ENCODE results near the gene GTF2H1. TPM values are rescaled to one million over a fixed set of nuclear protein-coding genes. Genes with fewer than 3 reads are reported as not detected.

The GTF2H1 gene
- total RNA-seq, 1 donor from 2014 or later, result 45.2 TPM

GRCh38 chr11:18319914-18320313 lies 2.5 kb upstream of the GTF2H1 start:
- Mint-ChIP-seq H3K27me3 (ENCODE audit: insufficient read depth, low read depth) (no peaks in the 10 kb centered on the region), H3K4me1 (peaks cover 44% of the 10 kb centered on the region), H3K9me3 (no peaks in the 10 kb centered on the region), H3K27ac (no peak overlapping the region), H3K36me3 (peaks cover 3% of the 10 kb centered on the region), H3K4me3 (no peak overlapping the region)
- Histone ChIP-seq H3K4me1 (peaks cover 15% of the 10 kb centered on the region), H3K79me2 (ENCODE audit: low read depth) (peaks cover 91% of the 10 kb centered on the region), H3F3A (ENCODE audit: low read depth) (no peaks in the 10 kb centered on the region), H4K20me1 (ENCODE audit: low read depth) (peaks cover 5% of the 10 kb centered on the region), H2AFZ (replicated peaks) (no peak overlapping the region), H3K9me3 (ENCODE audit: low read depth) (no peaks in the 10 kb centered on the region), H3K4me3 (no peak overlapping the region), H3K27ac (no peak overlapping the region), H3K27me3 (no peaks in the 10 kb centered on the region), H3K4me2 (peak overlapping the region; percentile 97), H3K9ac (no peak overlapping the region), H3K36me3 (no peaks in the 10 kb centered on the region)
- TF ChIP-seq EZH2 (IDR thresholded peaks at IDR 0.05) (no peak), EZH2phosphoT487 (IDR thresholded peaks at IDR 0.05) (no peak)
- TF ChIP-seq, protein P1, sequence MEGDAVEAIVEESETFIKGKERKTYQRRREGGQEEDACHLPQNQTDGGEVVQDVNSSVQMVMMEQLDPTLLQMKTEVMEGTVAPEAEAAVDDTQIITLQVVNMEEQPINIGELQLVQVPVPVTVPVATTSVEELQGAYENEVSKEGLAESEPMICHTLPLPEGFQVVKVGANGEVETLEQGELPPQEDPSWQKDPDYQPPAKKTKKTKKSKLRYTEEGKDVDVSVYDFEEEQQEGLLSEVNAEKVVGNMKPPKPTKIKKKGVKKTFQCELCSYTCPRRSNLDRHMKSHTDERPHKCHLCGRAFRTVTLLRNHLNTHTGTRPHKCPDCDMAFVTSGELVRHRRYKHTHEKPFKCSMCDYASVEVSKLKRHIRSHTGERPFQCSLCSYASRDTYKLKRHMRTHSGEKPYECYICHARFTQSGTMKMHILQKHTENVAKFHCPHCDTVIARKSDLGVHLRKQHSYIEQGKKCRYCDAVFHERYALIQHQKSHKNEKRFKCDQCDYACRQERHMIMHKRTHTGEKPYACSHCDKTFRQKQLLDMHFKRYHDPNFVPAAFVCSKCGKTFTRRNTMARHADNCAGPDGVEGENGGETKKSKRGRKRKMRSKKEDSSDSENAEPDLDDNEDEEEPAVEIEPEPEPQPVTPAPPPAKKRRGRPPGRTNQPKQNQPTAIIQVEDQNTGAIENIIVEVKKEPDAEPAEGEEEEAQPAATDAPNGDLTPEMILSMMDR (IDR thresholded peaks at IDR 0.05), result no peak
- DNase-seq (ENCODE audit: low spot score), result no peak

DNA sequence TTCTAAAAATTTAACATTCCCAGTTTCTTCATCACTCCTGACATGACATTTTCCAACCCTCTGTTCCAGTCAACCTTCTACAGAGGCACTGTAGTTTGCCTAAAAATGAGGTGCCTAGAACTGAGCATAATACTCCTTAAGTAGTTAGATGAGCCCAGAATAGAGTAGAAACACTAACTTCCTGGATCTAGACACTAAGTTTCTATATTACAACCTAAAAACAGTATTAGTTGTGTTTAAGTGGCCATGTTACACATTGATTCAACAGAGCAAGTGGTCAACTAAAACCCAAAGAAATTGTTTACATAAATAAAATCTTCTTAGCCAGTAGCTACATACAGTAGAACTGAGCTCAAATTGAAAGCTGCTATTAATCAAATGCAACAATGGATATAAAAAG lies 1.8 kb upstream of the GTF2H1 start:
- H3K9ac ChIP-seq, result no peak overlapping the region
- no peak for TF ChIP-seq EZH2 (IDR thresholded peaks at IDR 0.05)
- TF ChIP-seq EZH2phosphoT487 (IDR thresholded peaks at IDR 0.05), result no peak
- TF ChIP-seq, protein P1 (IDR thresholded peaks at IDR 0.05), result no peak
- H3K4me3 ChIP-seq, result peak overlapping the region; percentile 76
- no peak overlapping the region for H2AFZ ChIP-seq (replicated peaks)
- no peak for DNase-seq (ENCODE audit: low spot score)
- no peaks in the 10 kb centered on the region for H3K27me3 ChIP-seq
- H3K9me3 ChIP-seq (ENCODE audit: low read depth), result no peaks in the 10 kb centered on the region
- peaks cover 3% of the 10 kb centered on the region for H3K36me3 Mint-ChIP-seq
- H3K36me3 ChIP-seq, result no peaks in the 10 kb centered on the region
- H3K4me1 Mint-ChIP-seq, result peaks cover 47% of the 10 kb centered on the region
- H3K27ac ChIP-seq, result no peak overlapping the region
- H3K4me1 ChIP-seq, result peaks cover 15% of the 10 kb centered on the region
- H3K79me2 ChIP-seq (ENCODE audit: low read depth), result peaks cover 91% of the 10 kb centered on the region
- peak overlapping the region; percentile 62 for H3K4me3 Mint-ChIP-seq
- peak overlapping the region; percentile 97 for H3K4me2 ChIP-seq
- no peaks in the 10 kb centered on the region for H3K9me3 Mint-ChIP-seq
- H4K20me1 ChIP-seq (ENCODE audit: low read depth), result peaks cover 5% of the 10 kb centered on the region
- H3K27me3 Mint-ChIP-seq (ENCODE audit: insufficient read depth, low read depth), result no peaks in the 10 kb centered on the region
- no peaks in the 10 kb centered on the region for H3F3A ChIP-seq (ENCODE audit: low read depth)
- H3K27ac Mint-ChIP-seq, result no peak overlapping the region

DNA sequence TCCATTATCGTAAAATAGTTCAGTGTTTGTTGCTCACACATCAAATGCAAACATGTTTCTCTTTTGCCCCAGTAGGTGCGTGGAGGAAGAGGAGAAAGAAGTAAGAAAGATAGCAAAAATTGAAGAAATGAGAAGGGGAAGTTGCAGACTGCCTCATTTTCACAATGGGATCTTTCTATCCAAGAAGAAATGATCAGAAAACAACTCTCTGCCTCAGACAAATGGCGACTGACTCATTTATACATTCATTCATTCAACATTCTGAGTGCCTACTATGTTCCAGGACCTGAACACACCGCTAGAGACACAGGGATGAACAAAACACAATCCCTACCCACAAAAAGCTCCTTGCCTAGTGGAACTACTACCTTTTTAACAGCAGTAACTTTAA lies 794 bp upstream of the GTF2H1 start:
- no peaks in the 10 kb centered on the region for H3K27me3 ChIP-seq
- DNase-seq (ENCODE audit: low spot score), result no peak
- H3K4me3 ChIP-seq, result peak overlapping the region; percentile 76
- no peak for TF ChIP-seq EZH2 (IDR thresholded peaks at IDR 0.05)
- no peak for TF ChIP-seq EZH2phosphoT487 (IDR thresholded peaks at IDR 0.05)
- TF ChIP-seq, protein P1 (IDR thresholded peaks at IDR 0.05), result no peak
- no peaks in the 10 kb centered on the region for H3K9me3 ChIP-seq (ENCODE audit: low read depth)
- H3K4me1 ChIP-seq, result peaks cover 15% of the 10 kb centered on the region
- H3K4me3 Mint-ChIP-seq, result peak overlapping the region; percentile 98
- H4K20me1 ChIP-seq (ENCODE audit: low read depth), result peaks cover 5% of the 10 kb centered on the region
- no peaks in the 10 kb centered on the region for H3K36me3 ChIP-seq
- peak overlapping the region; percentile 97 for H2AFZ ChIP-seq (replicated peaks)
- H3F3A ChIP-seq (ENCODE audit: low read depth), result no peaks in the 10 kb centered on the region
- peak overlapping the region; percentile 97 for H3K4me2 ChIP-seq
- no peak overlapping the region for H3K27ac ChIP-seq
- H3K36me3 Mint-ChIP-seq, result peaks cover 5% of the 10 kb centered on the region
- peak overlapping the region; percentile 92 for H3K9ac ChIP-seq
- H3K9me3 Mint-ChIP-seq, result no peaks in the 10 kb centered on the region
- H3K27ac Mint-ChIP-seq, result peak overlapping the region; percentile 99
- H3K4me1 Mint-ChIP-seq, result peaks cover 47% of the 10 kb centered on the region
- peaks cover 91% of the 10 kb centered on the region for H3K79me2 ChIP-seq (ENCODE audit: low read depth)
- H3K27me3 Mint-ChIP-seq (ENCODE audit: insufficient read depth, low read depth), result no peaks in the 10 kb centered on the region

All from neural progenitor cell (in vitro differentiated cells).